Fibroblast of peridontal ligament (primary cell): ENCODE data around the gene PDK3.

Source experiments
- DNase-seq: peaks from one replicate; pipeline ENCODE4 v3.0.0-alpha.2; 2010; ENCODE audit errors: extremely low read depth

The PDK3 gene

GRCh38 chrX:24553011-24553410 is 87.9 kb downstream of the PDK3 start:
- DNase-seq = no peak

GRCh38 chrX:24561121-24561520 is 96.0 kb downstream of the PDK3 start:
- DNase-seq = peak; percentile 10

GRCh38 chrX:24563291-24564010 is 98.4 kb downstream of the PDK3 start:
- no peak for DNase-seq

GRCh38 chrX:24566240-24566639 is 101.2 kb downstream of the PDK3 start:
- DNase-seq = no peak

GRCh38 chrX:24567169-24567568 is 102.1 kb downstream of the PDK3 start:
- no peak for DNase-seq

- DNase-seq = no peak
Observed at GRCh38 chrX:24574743-24575142, 109.7 kb downstream of the PDK3 start.

- DNase-seq = no peak
Observed at GRCh38 chrX:24575496-24575895, 110.4 kb downstream of the PDK3 start.

GRCh38 chrX:24577091-24577490 is 112.0 kb downstream of the PDK3 start:
- DNase-seq = no peak
